Fibroblast of the conjunctiva (primary cell): ENCODE results near the gene MCM7.

ENCODE experiments used
- DNase-seq: peaks from one replicate; pipeline ENCODE4 v3.0.0-alpha.2; 2010; ENCODE audit warnings: low read depth

MCM7 gene

GRCh38 chr7:100093925-100094486, 7.2 kb downstream of the MCM7 start:
- DNase-seq = no peak

GRCh38 chr7:100093498-100093897, 7.7 kb downstream of the MCM7 start:
- no peak for DNase-seq

GRCh38 chr7:100093054-100093453, 8.1 kb downstream of the MCM7 start:
- no peak for DNase-seq

- DNase-seq = no peak
Measured at GRCh38 chr7:100091411-100092181, 9.6 kb downstream of the MCM7 start.

GRCh38 chr7:100090527-100091410, 10.4 kb downstream of the MCM7 start:
- DNase-seq = no peak

- no peak for DNase-seq
Measured at GRCh38 chr7:100089458-100090196, 11.6 kb downstream of the MCM7 start.

- no peak for DNase-seq
Measured at GRCh38 chr7:100088621-100089457, 12.4 kb downstream of the MCM7 start, which contains the start of gene COPS6. TSS of gene COPS6 (plus strand) at chr7:100088969. CDS start at chr7:100088991, 22 bp downstream.

- no peak for DNase-seq
Measured at GRCh38 chr7:100088095-100088620, 13.0 kb downstream of the MCM7 start.

GRCh38 chr7:100087055-100087750, 14.0 kb downstream of the MCM7 start:
- peak; percentile 60 for DNase-seq

- DNase-seq = no peak
Measured at GRCh38 chr7:100085515-100085914, 15.7 kb downstream of the MCM7 start.

GRCh38 chr7:100082978-100083377, 18.2 kb downstream of the MCM7 start:
- no peak for DNase-seq

GRCh38 chr7:100081535-100082102, 19.6 kb downstream of the MCM7 start, which contains the start of gene ZNF3:
TSS of gene ZNF3 (minus strand) at chr7:100081723. CDS start at chr7:100077357, 4,366 bp downstream.
- peak; percentile 98 for DNase-seq

- no peak for DNase-seq
Measured at GRCh38 chr7:100080907-100081534, 20.2 kb downstream of the MCM7 start.

GRCh38 chr7:100079024-100079560, 22.1 kb downstream of the MCM7 start:
- DNase-seq = no peak

- DNase-seq = no peak
Measured at GRCh38 chr7:100077205-100077604, 24.0 kb downstream of the MCM7 start.

GRCh38 chr7:100075418-100075817, 25.8 kb downstream of the MCM7 start:
- DNase-seq = no peak

- no peak for DNase-seq
Measured at GRCh38 chr7:100074841-100075240, 26.4 kb downstream of the MCM7 start.

- no peak for DNase-seq
Measured at GRCh38 chr7:100072462-100072861, 28.7 kb downstream of the MCM7 start.
